C4-2B (cell line): ENCODE results near the gene AGPAT3.

Experiments
- CTCF ChIP-seq: fragments of 450-650 bp; conservative IDR thresholded peaks from 2 replicates; pipeline ENCODE4 v1.5.1; 2017; ENCODE audit warnings: mild to moderate bottlenecking
- ZFX ChIP-seq: fragments of 450-650 bp; IDR thresholded peaks from 2 replicates; pipeline ENCODE4 v1.6.1; 2017

- TF ChIP-seq CTCF (no peak), ZFX (no peak)
Observed at GRCh38 chr21:43867948-43868347, 2.9 kb downstream of the AGPAT3 start.
